Vagina (tissue), 2 donors: Measurements from ENCODE around the gene SFN.

Experiments used
- POLR2A ChIP-seq, 2 donors: fragments of 450-650 bp; IDR thresholded peaks; one replicate each; pipeline ENCODE4 v1.6.1; 2017; ENCODE audit warnings: antibody characterized with exemption in 2 of 2, mild to moderate bottlenecking in 2 of 2, moderate library complexity in 2 of 2
- TF ChIP-seq, protein P1 (sequence below), 3 experiments: fragments of 450-650 bp in 2 of 3; fragments of 200-600 bp in 1 of 3; sonication (generic) in 1 of 3; IDR thresholded peaks; one replicate each; pipeline ENCODE4 v1.5.1; 2017 to 2019; ENCODE audit warnings: antibody characterized with exemption in 3 of 3, mild to moderate bottlenecking in 2 of 3, moderate library complexity in 2 of 3

DNA sequence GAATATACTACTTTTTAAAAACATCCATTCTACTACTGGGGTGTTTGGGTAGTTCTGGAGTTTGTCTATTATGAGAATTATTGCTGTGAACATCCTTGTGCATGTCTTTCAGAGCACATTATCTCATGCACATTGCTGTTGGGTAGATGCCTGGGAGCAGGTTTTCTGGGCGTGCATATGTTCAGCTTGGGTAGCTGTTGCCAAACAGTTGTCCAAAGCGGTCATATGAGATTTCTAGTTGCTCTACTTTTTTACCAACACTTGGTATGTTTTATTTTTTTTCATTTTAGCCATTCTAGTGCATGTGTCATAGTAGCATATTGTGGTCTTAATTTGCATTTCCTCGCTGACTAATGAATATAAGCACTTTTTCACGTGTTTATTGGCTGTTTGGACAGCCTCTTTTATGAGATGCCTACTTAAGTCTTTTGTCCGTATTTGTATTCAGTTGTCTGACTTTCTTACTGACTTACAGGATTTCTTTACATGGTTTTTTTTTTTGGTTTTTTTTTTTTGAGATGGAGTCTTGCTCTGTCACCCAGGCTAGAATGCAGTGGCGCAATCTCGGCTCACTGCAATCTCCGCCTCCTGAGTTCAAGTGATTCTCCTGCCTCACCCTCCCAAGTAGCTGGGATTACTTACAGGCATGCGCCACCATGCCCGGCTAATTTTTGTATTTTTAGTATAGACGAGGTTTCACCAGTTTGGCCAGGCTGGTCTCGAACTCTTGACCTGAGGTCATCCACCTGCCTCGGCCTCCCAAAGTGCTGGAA is 18.3 kb upstream of the SFN start:
- TF ChIP-seq, protein P1, sequence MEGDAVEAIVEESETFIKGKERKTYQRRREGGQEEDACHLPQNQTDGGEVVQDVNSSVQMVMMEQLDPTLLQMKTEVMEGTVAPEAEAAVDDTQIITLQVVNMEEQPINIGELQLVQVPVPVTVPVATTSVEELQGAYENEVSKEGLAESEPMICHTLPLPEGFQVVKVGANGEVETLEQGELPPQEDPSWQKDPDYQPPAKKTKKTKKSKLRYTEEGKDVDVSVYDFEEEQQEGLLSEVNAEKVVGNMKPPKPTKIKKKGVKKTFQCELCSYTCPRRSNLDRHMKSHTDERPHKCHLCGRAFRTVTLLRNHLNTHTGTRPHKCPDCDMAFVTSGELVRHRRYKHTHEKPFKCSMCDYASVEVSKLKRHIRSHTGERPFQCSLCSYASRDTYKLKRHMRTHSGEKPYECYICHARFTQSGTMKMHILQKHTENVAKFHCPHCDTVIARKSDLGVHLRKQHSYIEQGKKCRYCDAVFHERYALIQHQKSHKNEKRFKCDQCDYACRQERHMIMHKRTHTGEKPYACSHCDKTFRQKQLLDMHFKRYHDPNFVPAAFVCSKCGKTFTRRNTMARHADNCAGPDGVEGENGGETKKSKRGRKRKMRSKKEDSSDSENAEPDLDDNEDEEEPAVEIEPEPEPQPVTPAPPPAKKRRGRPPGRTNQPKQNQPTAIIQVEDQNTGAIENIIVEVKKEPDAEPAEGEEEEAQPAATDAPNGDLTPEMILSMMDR (IDR thresholded peaks at IDR 0.05), result no peak
- no peak for TF ChIP-seq POLR2A (IDR thresholded peaks at IDR 0.05)
